GM23248 (cell line): ENCODE data around the gene TRIB2.

Source experiments
- EZH2 ChIP-seq: fragments of 200-600 bp; sonication (generic); IDR thresholded peaks from 2 replicates; pipeline ENCODE4 v1.6.1; 2018; ENCODE audit warnings: antibody characterized with exemption, mild to moderate bottlenecking; ENCODE audit not compliant: insufficient read depth, poor library complexity, severe bottlenecking
- EZH2phosphoT487 ChIP-seq: fragments of 200-600 bp; sonication (generic); IDR thresholded peaks from 2 replicates; pipeline ENCODE4 v1.6.1; 2018; ENCODE audit warnings: antibody characterized with exemption, moderate library complexity, mild to moderate bottlenecking, low read depth; ENCODE audit not compliant: insufficient read depth

GRCh38 chr2:12720278-12720620 lies 3.5 kb downstream of the TRIB2 start:
- TF ChIP-seq EZH2phosphoT487 (no peak), EZH2 (no peak)
